ENCODE data around the gene ISCA2.
A peak's percentile ranks its signal among the peaks of the same experiment; 100 is the strongest.

Gene ISCA2

GRCh38 chr14:74493343-74494261 lies at the start of gene ISCA2 (continued):
- 0 out of 2 replicates have a peak, but pooled peaks have one; percentile 21 for TF ChIP-seq ZNF501 (tag by site-specific recombination; IDR thresholded peaks at IDR 0.05)
- TF ChIP-seq ZNF449 (tag by site-specific recombination; IDR thresholded peaks at IDR 0.05): no peak
- no peak for TF ChIP-seq PRDM2 (tag by site-specific recombination; IDR thresholded peaks at IDR 0.05; ENCODE audit: borderline replicate concordance)
- no peak for TF ChIP-seq ZNF785 (tag by site-specific recombination; IDR thresholded peaks at IDR 0.05)
- no peak for TF ChIP-seq ZNF37A (tag by site-specific recombination; IDR thresholded peaks at IDR 0.05)
- TF ChIP-seq PRDM6 (tag by site-specific recombination; IDR thresholded peaks at IDR 0.05): no peak
- peak; percentile 88 for TF ChIP-seq ZBTB48 (tag by site-specific recombination; IDR thresholded peaks at IDR 0.05)
- no peak for TF ChIP-seq ZNF202 (tag by site-specific recombination; IDR thresholded peaks at IDR 0.05; ENCODE audit: borderline replicate concordance)
- TF ChIP-seq GLIS2 (tag by site-specific recombination; IDR thresholded peaks at IDR 0.05): peak; percentile 96
- TF ChIP-seq ZNF155 (tag by site-specific recombination; IDR thresholded peaks at IDR 0.05): no peak
- TF ChIP-seq KLF8 (tag by site-specific recombination; IDR thresholded peaks at IDR 0.05): peak; percentile 41; the same call in 1 of the 2 replicates
- TF ChIP-seq YY2 (tag by site-specific recombination; IDR thresholded peaks at IDR 0.05): peak; percentile 71
- TF ChIP-seq SP7 (tag by site-specific recombination; IDR thresholded peaks at IDR 0.05): 0 out of 2 replicates have a peak, but pooled peaks have one; percentile 19
- no peak for TF ChIP-seq ZNF366 (tag by site-specific recombination; conservative IDR thresholded peaks at IDR 0.05)
- TF ChIP-seq ZNF639 (tag by site-specific recombination; IDR thresholded peaks at IDR 0.05): no peak
- TF ChIP-seq ZNF549 (tag by site-specific recombination; IDR thresholded peaks at IDR 0.05): no peak
- TF ChIP-seq ZNF76 (tag by site-specific recombination; IDR thresholded peaks at IDR 0.05; ENCODE audit: borderline replicate concordance, low read depth): no peak; the same call in 1 of the 2 replicates
- peak; percentile 17; the same call in 1 of the 2 replicates for TF ChIP-seq KLF9 (tag by site-specific recombination; IDR thresholded peaks at IDR 0.05; ENCODE audit: low read depth)
- TF ChIP-seq ZNF621 (tag by site-specific recombination; IDR thresholded peaks at IDR 0.05): no peak
- TF ChIP-seq MYNN (tag by site-specific recombination; IDR thresholded peaks at IDR 0.05; ENCODE audit: borderline replicate concordance): no peak
- no peak for TF ChIP-seq ZNF169 (tag by site-specific recombination; IDR thresholded peaks at IDR 0.05)
- no peak for TF ChIP-seq ZNF654 (tag by site-specific recombination; IDR thresholded peaks at IDR 0.05; ENCODE audit: low read depth)
- no peak for TF ChIP-seq FEZF1 (tag by site-specific recombination; IDR thresholded peaks at IDR 0.05)
- TF ChIP-seq TSHZ1 (tag by site-specific recombination; IDR thresholded peaks at IDR 0.05; ENCODE audit: borderline replicate concordance): no peak
- TF ChIP-seq ZNF776 (tag by site-specific recombination; IDR thresholded peaks at IDR 0.05; ENCODE audit: borderline replicate concordance): no peak
